CD14-positive monocyte (primary cell): ENCODE results near the gene GSTO2. TPM values are rescaled to one million over a fixed set of nuclear protein-coding genes. Genes with fewer than 3 reads are reported as not detected.

Experiments
- DNase-seq, 3 donors: peaks; one replicate each; pipeline ENCODE4 v3.0.0-alpha.2; 2011 to 2022
- H2AFZ ChIP-seq: 2 replicates; pipeline ENCODE4 v1.6.0; 2012; ENCODE audit warnings: mild to moderate bottlenecking, low read depth, low read length, inconsistent platforms; ENCODE audit not compliant: insufficient read depth, poor library complexity, severe bottlenecking
- H3K27ac ChIP-seq, 2 donors: 1 replicate in 1 of 2; 2 replicates in 1 of 2; pipeline ENCODE4 v1.5.1; 2012 to 2013; ENCODE audit warnings: low read length in 2 of 2, control low read depth in 1 of 2, inconsistent platforms in 1 of 2, low read depth in 1 of 2, mild to moderate bottlenecking in 1 of 2
- H3K27me3 ChIP-seq, 2 donors: one replicate each; pipeline versions ENCODE4 v1.6.0 to v1.6.1; 2011 to 2013; ENCODE audit warnings: low read length in 2 of 2; ENCODE audit not compliant: control insufficient read depth in 2 of 2, insufficient read depth in 2 of 2
- H3K36me3 ChIP-seq, 2 donors: replicated peaks in 1 of 2; 1 replicate in 1 of 2; 2 replicates in 1 of 2; pipeline versions ENCODE4 v1.5.1 to v1.6.1; 2012 to 2013; ENCODE audit warnings: low read length in 2 of 2, control low read depth in 1 of 2, inconsistent platforms in 1 of 2, mild to moderate bottlenecking in 1 of 2; ENCODE audit not compliant: insufficient read depth in 2 of 2, control insufficient read depth in 1 of 2
- H3K4me1 ChIP-seq, 2 donors: 1 replicate in 1 of 2; 2 replicates in 1 of 2; pipeline versions ENCODE4 v1.5.1 to v1.6.1; 2012 to 2013; ENCODE audit warnings: low read length in 2 of 2, control low read depth in 1 of 2, inconsistent platforms in 1 of 2, mild to moderate bottlenecking in 1 of 2, moderate library complexity in 1 of 2; ENCODE audit not compliant: insufficient read depth in 2 of 2, control insufficient read depth in 1 of 2
- H3K4me2 ChIP-seq: replicated peaks from 2 replicates; pipeline ENCODE3; 2012; ENCODE audit warnings: low read length, moderate library complexity, mild to moderate bottlenecking; ENCODE audit not compliant: poor library complexity, severe bottlenecking; ENCODE audit errors: extremely low read depth
- H3K4me3 ChIP-seq, 3 experiments: fragments of 200-600 bp in 1 of 3; sonication (generic) in 1 of 3; replicated peaks in 1 of 3; 1 replicate in 2 of 3; 2 replicates in 1 of 3; pipeline ENCODE4 v1.5.1; 2011 to 2013; ENCODE audit warnings: low read length in 3 of 3, mild to moderate bottlenecking in 3 of 3, control low read depth in 2 of 3, low read depth in 2 of 3, inconsistent platforms in 1 of 3, moderate library complexity in 1 of 3
- H3K79me2 ChIP-seq: 2 replicates; pipeline ENCODE4 v1.6.0; 2012; ENCODE audit warnings: mild to moderate bottlenecking, control low read depth, inconsistent platforms, low read length, moderate library complexity; ENCODE audit not compliant: insufficient read depth
- H3K9ac ChIP-seq: 2 replicates; pipeline ENCODE4 v1.6.0; 2017; ENCODE audit warnings: low read length, mild to moderate bottlenecking; ENCODE audit not compliant: insufficient read depth, poor library complexity, severe bottlenecking
- H3K9me3 ChIP-seq, 2 donors: replicated peaks in 1 of 2; 1 replicate in 1 of 2; 2 replicates in 1 of 2; pipeline versions ENCODE4 v1.5.1 to v1.6.1; 2012 to 2013; ENCODE audit warnings: low read length in 2 of 2, control low read depth in 1 of 2; ENCODE audit not compliant: control insufficient read depth in 1 of 2, insufficient read depth in 1 of 2
- H4K20me1 ChIP-seq: 2 replicates; pipeline ENCODE4 v1.6.0; 2012; ENCODE audit warnings: mild to moderate bottlenecking, low read length, control low read depth, moderate library complexity; ENCODE audit not compliant: insufficient read depth
- H3K27ac Mint-ChIP-seq, 7 donors: one replicate each; pipeline ENCODE4 v1.8.0; 2020; ENCODE audit warnings: mild to moderate bottlenecking in 7 of 7, mixed read lengths in 7 of 7, moderate library complexity in 6 of 7, inconsistent platforms in 2 of 7
- H3K27me3 Mint-ChIP-seq, 3 donors: one replicate each; pipeline ENCODE4 v1.8.0; 2021 to 2022; ENCODE audit warnings: low read depth in 3 of 3, mild to moderate bottlenecking in 3 of 3, mixed read lengths in 3 of 3, moderate library complexity in 3 of 3, inconsistent platforms in 1 of 3
- H3K36me3 Mint-ChIP-seq, 2 donors: one replicate each; pipeline ENCODE4 v1.8.0; 2020; ENCODE audit warnings: mixed read lengths in 2 of 2, inconsistent platforms in 1 of 2, mild to moderate bottlenecking in 1 of 2
- H3K4me1 Mint-ChIP-seq: one replicate; pipeline ENCODE4 v1.8.0; 2020; ENCODE audit warnings: mild to moderate bottlenecking, mixed read lengths
- H3K4me3 Mint-ChIP-seq, 2 donors: one replicate each; pipeline ENCODE4 v1.8.0; 2020; ENCODE audit warnings: mild to moderate bottlenecking in 2 of 2, mixed read lengths in 2 of 2, moderate library complexity in 1 of 2
- H3K9me3 Mint-ChIP-seq, 7 donors: one replicate each; pipeline ENCODE4 v1.8.0; 2020 to 2022; ENCODE audit warnings: mixed read lengths in 7 of 7, mild to moderate bottlenecking in 6 of 7, moderate library complexity in 6 of 7, inconsistent platforms in 2 of 7
- WGBS: methylation state at CpG from one replicate; pipeline ENCODE4 v1.1.5; 2013; ENCODE audit warnings: missing lambda C conversion rate; ENCODE audit not compliant: insufficient coverage; 5-methylcytosine and 5-hydroxymethylcytosine counted together
- intact Hi-C, 2 donors: fragments of 100-400 bp; cut with micrococcal nuclease; formaldehyde crosslinking; loops; one replicate each; pipeline versions ENCODE4 v1.15.0 to v1.15.1; 2023
- polyA plus RNA-seq, 3 donors: library from polyadenylated mRNA; depleted of rRNA in 1 of 3; unstranded in 2 of 3; stranded (reverse) in 1 of 3; fragments of 300-500 nt in 2 of 3; fragments of >200 nt in 1 of 3; fragmentation: Illumina TruSeq in 2 of 3; gene quantifications; 1 replicate in 2 of 3; 2 replicates in 1 of 3; pipeline ENCODE4 v1.2.3, GENCODE V29; 2012 to 2021
- TF ChIP-seq, protein P1 (sequence below): fragments of 200-600 bp; IDR thresholded peaks from one replicate; pipeline ENCODE4 v1.8.0; 2022; ENCODE audit warnings: antibody characterized with exemption, mild to moderate bottlenecking

Gene GSTO2
- polyA plus RNA-seq, 3 donors, result 0.16 to 0.26 TPM; not detected in 1

DNA sequence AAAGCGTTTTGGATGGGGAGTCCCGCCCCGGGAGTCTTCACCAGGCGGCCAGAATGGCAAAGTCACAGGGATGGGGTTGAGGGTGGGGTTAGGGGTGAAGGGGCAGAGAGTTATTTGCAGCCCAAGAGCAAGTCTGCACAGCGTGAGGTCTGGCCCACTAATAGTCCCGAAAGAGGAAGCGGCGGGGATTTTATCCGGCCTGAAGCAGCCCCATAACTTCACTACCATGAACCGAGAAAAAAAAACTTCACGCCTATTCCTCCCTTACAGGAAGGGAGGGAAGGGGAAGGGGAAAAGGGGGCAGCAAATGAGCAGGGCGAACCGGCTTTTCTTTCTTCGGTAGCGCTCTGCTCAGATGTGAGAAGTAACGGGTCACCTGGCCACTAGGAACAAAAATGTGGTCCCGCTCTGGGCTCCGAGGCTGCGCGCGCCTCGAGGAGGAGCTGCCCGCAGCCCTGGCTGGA, 68.6 kb downstream of the GSTO2 start:
- Histone ChIP-seq H3K4me3 (peak overlapping the region; percentile 86 to 98 (median 94)), H3K79me2 (peaks cover 73% of the 10 kb centered on the region), H2AFZ (peak overlapping the region; percentile 77), H4K20me1 (peaks cover 57% of the 10 kb centered on the region), H3K4me2 (peak overlapping the region; percentile 89), H3K27me3 (no peaks in the 10 kb centered on the region), H3K9ac (peak overlapping the region; percentile 93), H3K9me3 (no peaks in the 10 kb centered on the region), H3K36me3 (peaks cover 15 to 25% of the 10 kb centered on the region in 2 donors), H3K27ac (peak overlapping the region; percentile 97 to 98), H3K4me1 (peaks cover 55 to 64% of the 10 kb centered on the region in 2 donors)
- intact Hi-C loops, result loop anchor here in 1 of 2 donors (1.0 kb wide), 1 partner anchor 8 kb away; no protein-coding TSS in a partner anchor
- WGBS, result 0% methylated on average over 11 of the region's 23 CpGs
- DNase-seq, result peak; percentile 72 to 83 (median 75)
- H3K4me3 Mint-ChIP-seq, result peak overlapping the region; percentile 92 to 99
- H3K4me1 Mint-ChIP-seq, result peaks cover 62% of the 10 kb centered on the region
- peaks cover 2 to 9% (median 4%) of the 10 kb centered on the region in 3 donors for H3K27me3 Mint-ChIP-seq
- H3K36me3 Mint-ChIP-seq, result peaks cover 27 to 35% of the 10 kb centered on the region in 2 donors
- H3K9me3 Mint-ChIP-seq, result peaks cover 0 to 1% (median 0%) of the 10 kb centered on the region in 7 donors
- TF ChIP-seq, protein P1, sequence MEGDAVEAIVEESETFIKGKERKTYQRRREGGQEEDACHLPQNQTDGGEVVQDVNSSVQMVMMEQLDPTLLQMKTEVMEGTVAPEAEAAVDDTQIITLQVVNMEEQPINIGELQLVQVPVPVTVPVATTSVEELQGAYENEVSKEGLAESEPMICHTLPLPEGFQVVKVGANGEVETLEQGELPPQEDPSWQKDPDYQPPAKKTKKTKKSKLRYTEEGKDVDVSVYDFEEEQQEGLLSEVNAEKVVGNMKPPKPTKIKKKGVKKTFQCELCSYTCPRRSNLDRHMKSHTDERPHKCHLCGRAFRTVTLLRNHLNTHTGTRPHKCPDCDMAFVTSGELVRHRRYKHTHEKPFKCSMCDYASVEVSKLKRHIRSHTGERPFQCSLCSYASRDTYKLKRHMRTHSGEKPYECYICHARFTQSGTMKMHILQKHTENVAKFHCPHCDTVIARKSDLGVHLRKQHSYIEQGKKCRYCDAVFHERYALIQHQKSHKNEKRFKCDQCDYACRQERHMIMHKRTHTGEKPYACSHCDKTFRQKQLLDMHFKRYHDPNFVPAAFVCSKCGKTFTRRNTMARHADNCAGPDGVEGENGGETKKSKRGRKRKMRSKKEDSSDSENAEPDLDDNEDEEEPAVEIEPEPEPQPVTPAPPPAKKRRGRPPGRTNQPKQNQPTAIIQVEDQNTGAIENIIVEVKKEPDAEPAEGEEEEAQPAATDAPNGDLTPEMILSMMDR, result no peak
- H3K27ac Mint-ChIP-seq, result peak overlapping the region; percentile 96 to 100 (median 99)

DNA sequence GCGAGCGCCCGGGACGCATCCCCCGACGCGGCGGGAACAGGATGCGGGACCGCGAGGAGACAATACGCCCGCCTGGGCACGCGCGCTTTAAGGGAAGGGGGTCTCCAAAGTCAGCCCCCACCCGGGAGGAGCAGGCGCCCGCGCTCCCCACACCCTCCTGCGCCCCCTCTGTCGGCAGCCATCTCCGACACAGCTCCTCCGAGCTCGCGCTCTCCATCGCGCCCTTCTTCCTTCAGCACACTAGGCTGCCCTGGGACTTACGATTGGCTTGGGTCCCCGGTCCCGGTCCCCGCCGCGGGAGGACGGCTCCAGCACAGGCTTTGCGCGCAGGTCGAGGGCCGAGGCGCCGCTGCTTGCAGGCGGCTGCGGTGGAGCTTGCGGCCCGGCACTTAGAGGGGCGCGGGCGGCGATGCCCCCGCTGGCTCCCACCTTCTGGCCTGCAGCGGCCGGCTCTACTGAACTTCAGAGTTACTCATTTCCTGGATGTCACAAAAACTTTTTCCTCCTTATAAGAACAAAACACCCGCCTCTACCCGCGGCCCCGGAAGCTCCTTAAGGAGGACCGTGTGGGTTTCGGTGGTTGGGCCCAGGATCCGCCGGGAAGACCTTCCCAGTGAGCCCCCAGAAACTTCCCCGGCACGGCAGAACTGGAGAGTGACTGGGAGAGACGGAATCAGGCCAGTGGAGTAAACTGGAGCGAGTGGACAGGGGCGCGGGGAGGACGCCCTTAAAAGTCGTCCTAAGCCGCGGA, 69.2 kb downstream of the GSTO2 start, which contains the start of gene ITPRIP:
Gene ITPRIP, minus strand, starts transcription at position 481 of the 751 bp plus-strand sequence. CDS start 22,414 bp downstream, outside the sequence.
- H3K4me2 ChIP-seq, result peak within 1 kb of the TSS; percentile 89
- under 1% methylated on average over 58 of the region's 70 CpGs for WGBS
- TF ChIP-seq, protein P1, result no peak
- H3K27me3 ChIP-seq, result no peaks in the 10 kb centered on the region
- no peaks in the 10 kb centered on the region for H3K9me3 ChIP-seq
- peak within 1 kb of the TSS; percentile 77 for H2AFZ ChIP-seq
- H3K4me3 ChIP-seq, result peak within 1 kb of the TSS; percentile 86 to 98 (median 94)
- Mint-ChIP-seq H3K36me3 (peaks cover 21 to 29% of the 10 kb centered on the region in 2 donors), H3K27ac (peak within 1 kb of the TSS; percentile 99 to 100 (median 100)), H3K4me1 (peaks cover 55% of the 10 kb centered on the region), H3K9me3 (peaks cover 0 to 1% (median 0%) of the 10 kb centered on the region in 7 donors), H3K4me3 (peak within 1 kb of the TSS; percentile 92 to 99), H3K27me3 (peaks cover 2 to 9% (median 4%) of the 10 kb centered on the region in 3 donors)
- peak; percentile 68 to 85 (median 84) for DNase-seq
- H4K20me1 ChIP-seq, result peaks cover 51% of the 10 kb centered on the region
- peaks cover 52 to 58% of the 10 kb centered on the region in 2 donors for H3K4me1 ChIP-seq
- peak within 1 kb of the TSS; percentile 97 to 98 for H3K27ac ChIP-seq
- peaks cover 66% of the 10 kb centered on the region for H3K79me2 ChIP-seq
- H3K36me3 ChIP-seq, result peaks cover 15 to 19% of the 10 kb centered on the region in 2 donors
- peak within 1 kb of the TSS; percentile 93 for H3K9ac ChIP-seq
- intact Hi-C loops, result loop anchor here in 1 of 2 donors (1.0 to 2.0 kb wide), 2 partner anchors 9 to 13 kb away; no protein-coding TSS in a partner anchor
